Esophagus mucosa (tissue), 1 donor: ENCODE measurements around the gene CEP350. TPM values are rescaled to one million over a fixed set of nuclear protein-coding genes. Genes with fewer than 3 reads are reported as not detected.
"Not testable (repeated sequence)": the region's sequence is repeated elsewhere in the genome, so short reads cannot be mapped to it uniquely, and the experiment has no call there.

Experiments
- ATAC-seq: fragments of 200-7000 bp; cut with Tn5 transposase; one replicate; pipeline ENCODE4 v1.9.1; 2020
- total RNA-seq: library from RNA; stranded (reverse); gene quantifications from one replicate; pipeline ENCODE4 v1.2.4, GENCODE V29; 2023
- donor health status: DM: yes; HTN: yes; CAD: no.

CEP350 gene
- total RNA-seq, 1 donor from 2014 or later: 35.1 TPM

DNA sequence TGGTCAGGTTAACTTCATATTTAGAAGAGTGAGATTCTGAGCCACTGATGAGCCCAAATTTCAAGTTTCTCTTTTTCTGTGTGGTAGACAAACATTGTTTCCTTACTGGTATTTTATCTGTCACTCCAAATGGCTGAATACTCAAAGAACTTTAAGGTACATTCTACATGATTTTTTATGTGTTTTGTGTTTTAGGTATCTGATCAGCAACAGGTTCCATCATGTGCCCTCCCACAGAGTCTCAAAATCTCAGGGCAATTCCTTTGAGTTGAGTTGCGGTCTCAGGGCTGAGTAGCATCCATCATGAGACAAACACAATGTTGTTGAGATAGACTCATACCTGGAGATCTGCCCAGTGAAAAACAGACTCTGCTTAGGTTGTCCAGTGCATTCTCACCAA lies 14.7 kb upstream of the CEP350 start:
- ATAC-seq: no peak

- no peak for ATAC-seq
Measured at GRCh38 chr1:179941454-179941853, 13.2 kb upstream of the CEP350 start.

- ATAC-seq: no peak
Measured at GRCh38 chr1:179950651-179951050, 4.0 kb upstream of the CEP350 start.

DNA sequence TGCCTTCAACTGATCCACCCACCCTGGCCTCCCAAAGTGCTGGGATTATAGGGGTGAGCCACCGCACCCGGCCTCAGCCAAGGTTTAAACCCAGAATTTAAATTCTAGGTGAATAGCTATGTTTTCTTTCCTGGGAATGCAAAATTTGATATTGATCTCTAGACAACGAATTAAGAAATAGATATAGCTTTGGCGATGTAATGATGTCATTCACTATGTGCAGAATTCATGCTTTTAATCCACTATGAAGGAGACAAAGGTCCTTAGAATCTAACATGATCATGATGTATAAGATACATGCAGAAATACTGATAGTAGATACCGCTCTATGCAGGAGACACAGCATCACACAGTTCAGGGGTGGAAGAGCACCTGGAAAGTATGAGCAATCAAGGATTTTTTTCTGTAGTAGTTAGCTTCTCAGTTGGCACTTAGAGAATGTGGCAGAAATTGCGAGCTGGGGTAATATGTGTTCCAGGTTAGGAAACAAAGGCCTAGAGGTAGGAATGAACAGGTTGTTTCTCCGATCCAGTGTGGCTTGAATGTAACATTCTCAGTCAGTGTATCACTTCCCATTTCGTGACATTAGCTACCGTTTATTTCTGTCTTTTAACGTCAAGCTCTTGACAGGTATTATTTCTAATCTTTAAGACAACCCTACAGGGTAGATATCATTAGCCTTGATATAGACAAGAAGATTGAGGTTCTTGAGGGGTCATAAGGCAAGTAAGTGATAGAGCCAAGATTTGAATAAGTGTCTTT lies 3.0 kb upstream of the CEP350 start:
- ATAC-seq: no peak

GRCh38 chr1:179952186-179952585 lies 2.4 kb upstream of the CEP350 start:
- ATAC-seq: no peak

- peak; percentile 1 for ATAC-seq
Measured at GRCh38 chr1:179953974-179954492, 577 bp upstream of the CEP350 start.

DNA sequence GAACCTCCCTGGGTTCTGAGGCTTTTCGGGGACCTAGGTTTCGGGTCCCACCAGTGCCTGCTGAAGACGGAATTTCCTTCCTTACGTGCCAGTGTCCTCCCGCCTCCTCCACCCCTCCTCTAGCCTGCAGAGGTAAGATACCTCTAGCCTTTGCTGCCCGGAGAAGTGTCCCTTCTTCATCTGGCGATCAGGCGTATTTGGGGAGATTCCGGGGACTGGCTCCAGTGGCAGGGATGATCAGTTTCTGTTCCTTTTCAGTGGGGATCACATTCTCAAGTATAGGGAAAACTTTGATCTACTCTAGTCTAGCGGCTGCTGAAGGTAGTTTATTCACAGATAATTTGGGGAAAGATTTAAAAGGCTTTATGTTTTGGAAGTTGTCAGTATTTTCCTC lies 674 bp downstream of the CEP350 start:
- ATAC-seq: no peak

GRCh38 chr1:179955731-179956130 lies 1.1 kb downstream of the CEP350 start:
- no peak for ATAC-seq

- ATAC-seq: no peak
Measured at GRCh38 chr1:179958359-179958758, 3.7 kb downstream of the CEP350 start.

DNA sequence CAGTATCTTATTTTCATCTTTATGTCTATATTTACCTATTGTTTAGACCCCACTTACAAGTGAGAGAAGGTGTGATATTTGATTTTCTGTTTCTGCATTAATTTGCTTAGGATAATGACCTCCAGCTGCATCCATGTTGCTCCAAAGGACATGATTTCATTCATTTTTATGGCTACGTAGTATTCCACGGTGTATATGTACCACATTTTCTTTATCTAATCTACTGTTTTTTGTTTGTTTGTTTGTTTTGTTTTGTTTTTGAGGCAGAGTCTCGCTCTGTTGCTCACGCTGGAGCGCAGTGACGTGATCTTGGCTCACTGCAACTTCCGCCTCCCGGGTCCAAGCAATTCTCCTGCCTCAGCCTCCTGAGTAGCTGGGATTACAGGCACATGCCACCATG lies 7.6 kb downstream of the CEP350 start:
- not testable (repeated sequence) for ATAC-seq

DNA sequence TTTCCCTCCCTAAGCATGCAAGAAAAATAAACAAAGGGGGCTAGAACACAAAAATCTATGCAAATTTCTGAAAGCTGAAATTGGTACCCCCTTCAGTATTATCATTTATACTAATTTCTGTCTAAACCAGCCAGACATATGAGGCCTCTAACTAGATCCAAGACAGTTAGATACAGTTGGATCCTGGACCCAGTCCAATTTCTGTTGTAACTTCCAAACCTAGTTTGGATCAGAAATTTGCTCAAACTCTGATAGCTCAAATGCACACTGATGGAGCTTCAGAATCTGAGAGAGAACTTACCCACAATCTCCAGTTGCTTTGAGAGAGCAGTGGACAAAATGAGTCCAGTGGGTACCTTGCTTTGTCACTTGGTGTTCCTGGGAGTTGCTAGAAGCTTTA lies 11.9 kb downstream of the CEP350 start:
- no peak for ATAC-seq

DNA sequence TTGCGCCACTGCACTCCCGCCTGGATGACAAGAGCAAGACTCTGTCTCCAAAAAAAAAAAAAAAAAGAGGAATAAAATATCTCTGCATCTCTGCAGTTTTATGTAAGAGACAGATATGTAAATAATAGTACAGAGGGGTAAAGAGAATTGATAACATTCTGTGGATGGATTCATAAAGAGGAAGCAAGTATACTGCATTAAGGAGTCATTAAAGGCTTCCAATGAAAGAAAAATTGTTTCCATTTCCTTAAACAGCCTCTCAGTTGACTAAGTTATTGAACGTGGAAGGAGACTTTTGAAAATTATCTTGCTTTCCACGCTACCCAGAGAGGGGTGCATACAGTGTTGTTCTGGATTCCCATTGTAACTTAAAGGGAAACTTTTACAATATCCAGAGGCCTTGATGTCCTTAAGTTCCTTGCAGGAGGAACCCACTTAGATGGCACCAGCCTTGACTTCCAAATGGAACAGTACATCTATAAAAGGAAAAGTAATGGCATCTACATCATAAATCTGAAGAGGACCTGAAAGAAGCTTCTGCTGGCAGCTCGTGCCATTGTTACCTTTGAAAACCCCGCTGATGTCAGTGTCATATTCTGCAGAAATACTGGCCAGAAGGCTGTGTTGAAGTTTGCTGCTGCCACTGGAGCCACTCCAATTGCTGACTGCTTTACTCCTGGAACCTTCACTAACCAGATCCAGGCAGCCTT lies 13.8 kb downstream of the CEP350 start:
- ATAC-seq: no peak

DNA sequence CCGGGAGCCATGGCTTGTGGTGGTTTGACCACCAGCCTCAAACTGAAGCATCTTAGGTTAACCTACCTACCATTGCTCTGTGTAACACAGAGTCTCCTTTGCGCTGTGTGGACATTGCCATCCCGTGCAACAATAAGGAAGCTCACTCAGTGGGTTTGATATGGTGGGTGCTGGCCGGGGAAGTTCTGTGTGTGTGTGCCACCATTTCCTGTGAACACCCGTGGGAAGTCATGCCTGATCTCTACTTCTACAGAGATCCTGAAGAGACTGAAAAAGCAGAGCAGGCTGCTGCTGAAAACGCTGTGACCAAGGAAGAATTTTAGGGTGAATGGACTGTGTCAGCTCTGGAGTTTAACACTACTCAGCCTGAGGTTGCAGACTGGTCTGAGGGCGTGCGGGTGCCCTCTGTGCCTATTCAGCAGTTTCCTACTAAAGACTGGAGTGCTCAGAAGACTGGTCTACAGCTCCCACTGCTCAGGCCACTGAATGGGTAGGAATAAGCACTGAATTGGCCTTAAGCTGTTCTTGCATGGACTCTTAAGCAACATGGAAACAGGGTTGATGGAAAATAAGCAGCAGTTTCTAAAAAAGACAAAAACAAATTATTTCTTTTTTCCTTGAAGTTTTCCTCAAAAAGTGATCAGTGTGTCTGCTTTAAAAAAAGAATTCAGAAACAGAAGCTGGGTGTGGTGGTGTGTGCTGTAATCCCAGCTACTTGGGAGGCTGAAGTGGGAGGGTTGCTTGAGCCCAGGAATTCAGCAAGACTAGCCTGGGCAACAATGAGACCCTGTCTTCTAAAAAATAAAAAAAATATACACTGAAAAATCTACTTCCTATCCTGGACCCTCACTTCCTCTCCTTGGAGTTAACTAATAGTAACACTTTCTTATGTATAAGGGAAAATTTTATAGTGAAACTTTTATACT lies 14.6 kb downstream of the CEP350 start:
- ATAC-seq: no peak

GRCh38 chr1:179969962-179970361 lies 15.4 kb downstream of the CEP350 start:
- no peak for ATAC-seq

DNA sequence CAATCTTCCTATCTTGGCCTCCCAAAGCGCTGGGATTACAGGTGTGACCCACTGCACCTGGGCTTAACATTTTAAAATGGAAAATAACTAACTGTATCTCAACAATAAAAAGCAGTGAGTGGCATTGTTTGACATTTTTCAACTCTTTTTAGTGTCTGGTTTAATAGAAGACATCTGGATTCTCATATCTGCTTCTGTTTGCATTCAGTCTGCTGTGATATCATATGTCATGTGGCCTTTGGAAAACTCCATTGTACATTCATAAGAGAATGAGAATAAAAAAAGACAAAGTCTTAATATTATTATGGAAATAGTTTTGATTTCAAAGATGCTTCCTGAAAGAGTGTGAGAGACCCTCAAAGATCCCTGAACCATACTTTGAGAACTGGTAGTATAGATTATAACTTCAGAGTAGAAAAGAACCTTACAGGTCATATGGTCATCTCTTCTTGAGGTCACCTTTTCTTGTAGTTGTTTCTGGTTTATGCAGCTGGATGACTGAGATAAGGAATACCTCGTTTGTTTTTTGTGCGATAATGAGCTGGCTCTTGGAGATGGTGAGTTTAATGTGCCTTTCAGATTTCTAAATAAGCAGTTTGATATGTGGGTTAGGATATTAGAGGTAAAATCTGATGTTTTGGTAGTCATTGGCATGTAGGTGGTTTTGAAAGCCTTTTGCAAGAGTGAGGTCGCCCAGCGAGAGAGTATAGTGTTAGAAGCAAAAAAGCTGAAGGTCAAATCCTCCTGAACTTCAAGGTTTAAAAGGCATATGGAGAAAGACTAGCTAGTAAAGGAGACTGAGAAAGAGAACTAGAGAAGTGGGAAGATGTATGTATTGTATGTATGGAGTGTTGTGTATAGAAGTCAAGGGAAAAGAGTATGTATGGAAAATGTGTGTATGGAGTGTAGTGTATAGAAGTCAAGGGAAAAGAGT lies 17.2 kb downstream of the CEP350 start:
- ATAC-seq: no peak

DNA sequence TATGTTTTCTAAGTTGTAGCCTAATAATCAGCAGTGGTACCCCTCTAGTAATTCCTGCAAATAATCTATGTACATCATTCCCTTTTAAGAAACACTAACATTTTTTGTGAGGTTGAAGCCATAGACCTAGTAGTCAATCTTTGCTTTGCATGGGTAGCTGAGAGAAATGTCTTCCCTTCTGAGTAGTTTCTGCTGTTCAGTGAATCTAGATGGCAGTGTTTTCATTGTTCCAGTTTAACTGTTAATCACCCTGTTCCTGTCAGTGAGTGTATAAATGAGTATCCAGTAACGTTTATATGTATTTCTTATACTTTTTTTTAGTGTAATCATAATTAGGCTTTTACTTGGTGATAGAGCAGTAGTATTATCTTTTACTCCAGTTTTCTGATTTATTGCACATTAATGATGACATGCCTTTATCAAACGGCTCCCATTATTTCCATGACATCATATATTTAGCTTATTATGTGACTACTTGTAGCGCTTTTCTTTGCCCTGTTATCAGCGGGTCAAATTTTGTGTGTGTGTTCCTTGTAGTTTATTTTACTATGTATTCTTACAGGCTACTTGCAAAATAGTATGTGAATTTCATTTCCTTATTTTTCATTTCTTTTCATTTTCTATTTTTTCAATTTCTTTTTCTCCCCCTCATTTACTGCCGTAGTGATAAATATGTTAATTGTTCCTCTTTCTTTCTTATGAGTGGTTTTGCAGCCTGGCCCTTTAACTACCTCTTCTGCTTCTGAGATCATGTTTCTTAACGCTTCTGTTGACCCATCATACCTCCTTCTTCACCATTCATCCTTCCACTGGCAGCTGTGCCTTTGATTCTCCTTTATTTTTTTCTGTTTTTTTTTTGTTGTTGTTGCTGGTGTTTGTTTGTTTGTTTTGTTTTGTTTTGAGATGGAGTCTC lies 18.8 kb downstream of the CEP350 start:
- no peak for ATAC-seq

DNA sequence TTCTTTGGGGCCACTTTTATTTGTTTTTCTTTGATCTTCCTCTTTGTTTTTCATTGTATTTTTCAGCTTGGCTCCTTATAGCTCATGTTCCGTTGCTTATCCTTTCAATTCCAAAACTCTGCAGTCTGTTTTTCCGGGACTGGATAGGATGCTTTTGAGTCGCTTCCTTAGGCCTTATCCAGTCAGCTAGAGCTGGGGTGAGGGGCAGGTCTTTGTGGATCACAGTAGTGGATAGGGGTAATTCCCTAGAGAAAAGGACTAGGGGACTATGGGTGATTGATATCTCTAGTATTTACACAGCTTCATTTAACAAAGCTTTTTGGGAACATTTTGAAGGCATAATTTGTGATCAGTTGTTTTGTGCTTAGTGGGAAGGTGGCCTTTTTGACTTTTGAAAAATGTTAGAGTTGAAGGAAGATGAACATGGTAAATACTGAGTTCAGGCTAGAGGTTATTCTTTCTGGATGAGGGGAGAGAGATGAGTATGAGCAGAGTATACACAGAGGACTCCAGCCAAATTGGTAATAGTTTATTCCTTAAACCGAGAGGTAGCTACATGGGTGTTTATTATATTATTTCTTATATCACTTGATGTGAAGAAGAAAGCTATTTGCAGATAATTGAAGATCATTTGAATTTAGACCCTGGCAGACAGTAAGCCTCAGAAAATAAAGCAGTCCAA lies 22.5 kb downstream of the CEP350 start:
- ATAC-seq: no peak

DNA sequence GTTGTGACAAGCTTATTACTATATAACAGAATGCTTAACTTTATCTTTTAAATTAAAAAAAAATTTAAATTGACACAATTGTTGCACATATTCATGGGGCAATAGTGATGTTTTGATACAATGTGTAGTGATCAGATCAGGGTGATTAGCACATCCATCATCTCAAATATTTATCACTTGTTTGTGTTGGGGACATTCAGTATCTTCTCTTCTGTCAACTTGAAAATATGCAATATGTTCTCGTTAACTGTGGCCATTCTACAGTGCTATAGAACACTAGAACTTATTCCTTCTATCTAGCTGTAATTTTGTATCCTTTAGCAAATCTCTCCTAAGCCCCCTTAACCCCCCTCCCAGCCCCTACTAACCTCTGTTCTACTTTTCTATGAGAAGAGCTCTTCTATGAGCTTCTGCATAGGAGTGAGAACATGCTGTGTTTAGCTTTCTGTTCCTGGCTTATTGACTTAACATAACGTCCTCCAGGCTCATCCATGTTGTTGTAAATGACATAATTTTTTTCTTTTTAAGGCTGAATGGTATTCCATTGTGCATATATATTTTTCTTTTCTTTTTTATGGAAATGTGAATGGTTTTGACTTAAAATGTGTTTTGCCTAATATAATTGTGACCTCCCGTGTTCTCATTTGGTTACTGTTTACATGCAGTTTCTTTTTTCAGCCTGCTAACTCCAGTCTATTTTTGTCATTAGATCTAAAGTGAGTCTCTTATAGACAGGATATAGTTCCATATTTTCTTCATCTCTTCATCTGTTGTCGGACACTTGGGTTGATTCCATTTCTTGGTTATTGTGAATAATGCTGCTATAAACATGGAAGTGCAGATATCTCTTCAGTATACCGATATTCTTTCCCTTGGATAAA lies 23.8 kb downstream of the CEP350 start:
- no peak for ATAC-seq

DNA sequence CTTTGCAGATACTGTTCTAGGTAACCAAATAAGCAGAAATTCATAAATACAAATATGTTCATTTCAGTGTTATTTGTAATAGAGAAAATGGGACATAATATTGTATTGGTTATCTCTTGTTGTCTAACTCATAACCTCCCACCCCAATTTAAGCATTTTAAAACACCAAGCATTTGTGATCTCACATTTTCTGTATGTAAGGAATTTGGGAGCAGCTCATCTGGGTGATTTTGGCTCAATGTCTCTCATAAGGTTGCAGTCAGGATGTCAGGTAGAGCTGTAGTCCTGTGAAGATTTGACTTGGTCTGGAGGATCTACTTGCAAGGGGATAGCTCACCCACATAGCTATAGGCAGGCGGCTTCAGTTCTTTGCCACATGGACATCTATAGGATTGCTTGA lies 29.5 kb downstream of the CEP350 start:
- no peak for ATAC-seq
